Colonic mucosa (tissue), 4 donors: ENCODE data around the gene PRLHR. TPM values are rescaled to one million over a fixed set of nuclear protein-coding genes. Genes with fewer than 3 reads are reported as not detected.

Source experiments
- DNase-seq: peaks from one replicate; pipeline ENCODE4 v3.0.0-alpha.2; 2020
- H3K27ac ChIP-seq: fragments of 200-600 bp; one replicate; pipeline ENCODE4 v1.8.0; 2021
- H3K27me3 ChIP-seq: fragments of 200-600 bp; one replicate; pipeline ENCODE4 v1.8.0; 2021
- H3K36me3 ChIP-seq: fragments of 200-600 bp; one replicate; pipeline ENCODE4 v1.8.0; 2021
- H3K4me1 ChIP-seq: fragments of 200-600 bp; one replicate; pipeline ENCODE4 v1.8.0; 2021; ENCODE audit warnings: mild to moderate bottlenecking
- H3K4me3 ChIP-seq: fragments of 200-600 bp; one replicate; pipeline ENCODE4 v1.8.0; 2021
- H3K9ac ChIP-seq, 2 donors: one replicate each; pipeline ENCODE4 v1.7.0; 2013; ENCODE audit warnings: control low read depth in 2 of 2, low read depth in 2 of 2, low read length in 2 of 2
- H3K9me3 ChIP-seq: fragments of 200-600 bp; one replicate; pipeline ENCODE4 v1.8.0; 2021
- CTCF ChIP-seq: fragments of 200-600 bp; IDR thresholded peaks from one replicate; pipeline ENCODE4 v1.8.0; 2022; ENCODE audit warnings: antibody characterized with exemption, mild to moderate bottlenecking
- intact Hi-C: fragments of 100-400 bp; cut with DNase I; formaldehyde crosslinking; loops from one replicate; pipeline ENCODE4 v1.14.1; 2022
- total RNA-seq, 2 donors: library from RNA; stranded (reverse); fragmentation: NEBNext Ultra II Directional in 1 of 2; extraction: Animal tissue kit (Norgen Biotek cat#: 25700) in 1 of 2; gene quantifications; one replicate each; pipeline ENCODE4 v1.2.1, GENCODE V29; 2021
- donor health status: healthy.
- donor health status: DM: no; HTN: no; CAD: no.
- donor health status: DM: no; HTN: no; CAD: no.

The PRLHR gene
- total RNA-seq, 2 donors from 2014 or later = not detected

GRCh38 chr10:118595064-118595420 lies 406 bp downstream of the PRLHR start:
- intact Hi-C loops = no loop called here
- H3K9me3 ChIP-seq = no peaks in the 10 kb centered on the region
- no peak for DNase-seq
- H3K36me3 ChIP-seq = no peaks in the 10 kb centered on the region
- H3K9ac ChIP-seq = no peak overlapping the region
- TF ChIP-seq CTCF = no peak
- no peak overlapping the region for H3K4me3 ChIP-seq
- peaks cover 27% of the 10 kb centered on the region for H3K27me3 ChIP-seq
- H3K4me1 ChIP-seq = no peaks in the 10 kb centered on the region
- no peak overlapping the region for H3K27ac ChIP-seq

DNA sequence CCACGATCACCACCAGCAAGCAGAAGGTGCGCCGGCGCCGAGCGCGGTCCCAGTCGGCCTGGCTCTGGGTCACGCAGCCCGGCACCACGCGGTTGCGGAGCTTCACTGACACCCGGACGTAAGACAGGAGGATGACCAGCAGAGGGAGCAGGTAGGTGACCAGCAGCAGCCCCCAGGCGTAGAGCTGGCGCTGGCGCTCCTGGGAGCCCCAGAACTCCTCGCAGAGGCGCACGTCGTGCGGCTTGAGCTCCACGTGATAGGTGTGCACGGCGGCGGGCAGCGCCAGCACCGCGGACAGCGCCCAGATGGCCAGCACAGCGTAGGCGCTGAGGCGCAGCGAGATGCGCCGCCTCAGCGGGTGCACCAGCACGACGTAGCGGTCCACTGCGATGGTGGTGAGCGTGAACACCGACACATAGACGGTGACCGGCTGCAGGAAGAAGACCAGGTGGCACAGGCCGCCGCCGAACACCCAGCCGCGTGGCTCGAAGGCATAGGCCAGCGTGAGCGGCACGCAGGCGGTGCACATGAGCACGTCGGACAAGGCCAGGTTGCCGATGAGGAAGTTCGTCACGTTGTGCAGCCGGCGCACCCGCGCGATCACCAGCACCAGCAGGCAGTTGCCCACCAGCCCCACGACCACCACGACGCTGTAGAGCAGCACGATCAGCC lies 920 bp downstream of the PRLHR start:
- intact Hi-C loops = no loop called here
- Histone ChIP-seq H3K27me3 (peaks cover 27% of the 10 kb centered on the region), H3K36me3 (no peaks in the 10 kb centered on the region), H3K4me3 (no peak overlapping the region), H3K4me1 (no peaks in the 10 kb centered on the region), H3K27ac (no peak overlapping the region), H3K9ac (no peak overlapping the region), H3K9me3 (no peaks in the 10 kb centered on the region)
- TF ChIP-seq CTCF = no peak
- DNase-seq = peak; percentile 22

- Histone ChIP-seq H3K27ac (no peak overlapping the region), H3K4me3 (no peak overlapping the region), H3K9me3 (no peaks in the 10 kb centered on the region), H3K27me3 (peaks cover 27% of the 10 kb centered on the region), H3K36me3 (no peaks in the 10 kb centered on the region), H3K9ac (no peak overlapping the region), H3K4me1 (no peaks in the 10 kb centered on the region)
- no peak for TF ChIP-seq CTCF
- DNase-seq = no peak
- intact Hi-C loops = no loop called here
These were observed 2.6 kb downstream of the PRLHR start for GRCh38 chr10:118592675-118593330.

DNA sequence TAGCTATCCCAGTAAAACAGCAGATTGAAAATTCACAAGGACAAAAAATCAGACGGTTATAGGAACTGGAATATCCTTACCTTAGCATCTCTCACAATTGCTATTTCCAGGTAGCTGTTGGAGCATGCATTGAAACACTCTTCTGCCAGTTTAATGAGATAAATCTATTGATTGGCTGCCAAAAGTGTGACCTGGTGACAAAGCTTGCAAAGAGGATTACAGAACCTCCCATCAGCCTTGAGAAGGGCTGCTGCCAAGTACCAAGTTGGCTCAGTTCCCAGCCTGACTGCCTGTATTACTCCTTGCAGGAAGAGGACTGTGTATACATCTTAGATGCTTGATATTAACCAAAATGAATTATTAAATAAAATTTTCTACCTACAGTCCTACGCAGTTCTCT lies 5.1 kb downstream of the PRLHR start:
- DNase-seq = no peak
- Histone ChIP-seq H3K4me3 (no peak overlapping the region), H3K27me3 (peaks cover 16% of the 10 kb centered on the region), H3K9me3 (no peaks in the 10 kb centered on the region), H3K27ac (no peak overlapping the region), H3K4me1 (no peaks in the 10 kb centered on the region), H3K9ac (no peak overlapping the region), H3K36me3 (no peaks in the 10 kb centered on the region)
- TF ChIP-seq CTCF = no peak
- intact Hi-C loops = no loop called here

- H3K27me3 ChIP-seq = no peaks in the 10 kb centered on the region
- DNase-seq = no peak
- H3K27ac ChIP-seq = no peak overlapping the region
- no peak overlapping the region for H3K9ac ChIP-seq
- intact Hi-C loops = no loop called here
- no peaks in the 10 kb centered on the region for H3K9me3 ChIP-seq
- H3K4me1 ChIP-seq = no peaks in the 10 kb centered on the region
- no peaks in the 10 kb centered on the region for H3K36me3 ChIP-seq
- no peak overlapping the region for H3K4me3 ChIP-seq
- no peak for TF ChIP-seq CTCF
These were observed 7.4 kb downstream of the PRLHR start for GRCh38 chr10:118587881-118588651.
